Osteocyte (in vitro differentiated cells): ENCODE data around the gene CDKN1C. TPM values are rescaled to one million over a fixed set of nuclear protein-coding genes. Genes with fewer than 3 reads are reported as not detected.

Experiments used
- DNase-seq: peaks from one replicate; pipeline ENCODE4 v3.0.0; 2021; ENCODE audit warnings: mixed read lengths; ENCODE audit not compliant: unreplicated experiment; ENCODE audit errors: extremely low spot score
- H3K27ac Mint-ChIP-seq: one replicate; pipeline ENCODE4 v1.8.0; 2021; ENCODE audit warnings: mild to moderate bottlenecking, mixed read lengths; ENCODE audit not compliant: unreplicated experiment
- H3K27me3 Mint-ChIP-seq: one replicate; pipeline ENCODE4 v1.8.0; 2021; ENCODE audit warnings: mixed read lengths; ENCODE audit not compliant: unreplicated experiment
- H3K36me3 Mint-ChIP-seq: one replicate; pipeline ENCODE4 v1.8.0; 2021; ENCODE audit warnings: mixed read lengths; ENCODE audit not compliant: unreplicated experiment
- H3K4me1 Mint-ChIP-seq: one replicate; pipeline ENCODE4 v1.8.0; 2021; ENCODE audit warnings: mixed read lengths; ENCODE audit not compliant: unreplicated experiment
- H3K4me3 Mint-ChIP-seq: one replicate; pipeline ENCODE4 v1.8.0; 2021; ENCODE audit warnings: mild to moderate bottlenecking, moderate library complexity, mixed read lengths; ENCODE audit not compliant: unreplicated experiment
- H3K9me3 Mint-ChIP-seq: one replicate; pipeline ENCODE4 v1.8.0; 2021; ENCODE audit warnings: mixed read lengths; ENCODE audit not compliant: unreplicated experiment
- CTCF ChIP-seq: fragments of 200-600 bp; sonication (generic); IDR thresholded peaks from 2 replicates; pipeline ENCODE4 v1.5.0; 2021; ENCODE audit warnings: antibody characterized with exemption, mild to moderate bottlenecking, moderate library complexity
- total RNA-seq: library from RNA; stranded (reverse); gene quantifications from 2 replicates; pipeline ENCODE4 v1.2.1, GENCODE V29; 2021

Gene CDKN1C
- total RNA-seq, 1 donor from 2014 or later, result 19.2 TPM

- Mint-ChIP-seq H3K4me1 (no peaks in the 10 kb centered on the region), H3K36me3 (no peaks in the 10 kb centered on the region), H3K27ac (no peak overlapping the region), H3K4me3 (no peak overlapping the region), H3K9me3 (no peaks in the 10 kb centered on the region), H3K27me3 (peaks cover 33% of the 10 kb centered on the region)
- no peak for DNase-seq
- TF ChIP-seq CTCF, result no peak
These were observed 26.4 kb downstream of the CDKN1C start for GRCh38 chr11:2858995-2859698.

- no peaks in the 10 kb centered on the region for H3K9me3 Mint-ChIP-seq
- TF ChIP-seq CTCF, result no peak
- H3K4me3 Mint-ChIP-seq, result no peak overlapping the region
- H3K27ac Mint-ChIP-seq, result no peak overlapping the region
- DNase-seq, result no peak
- H3K36me3 Mint-ChIP-seq, result no peaks in the 10 kb centered on the region
- H3K4me1 Mint-ChIP-seq, result no peaks in the 10 kb centered on the region
- H3K27me3 Mint-ChIP-seq, result peaks cover 24% of the 10 kb centered on the region
These were observed 27.7 kb downstream of the CDKN1C start for GRCh38 chr11:2857918-2858317.

GRCh38 chr11:2857276-2857675 lies 28.3 kb downstream of the CDKN1C start:
- Mint-ChIP-seq H3K9me3 (no peaks in the 10 kb centered on the region), H3K27ac (no peak overlapping the region), H3K4me3 (no peak overlapping the region), H3K27me3 (peaks cover 24% of the 10 kb centered on the region), H3K36me3 (no peaks in the 10 kb centered on the region), H3K4me1 (no peaks in the 10 kb centered on the region)
- TF ChIP-seq CTCF, result no peak
- DNase-seq, result no peak

GRCh38 chr11:2855162-2855561 lies 30.4 kb downstream of the CDKN1C start:
- H3K27me3 Mint-ChIP-seq, result peaks cover 16% of the 10 kb centered on the region
- H3K4me1 Mint-ChIP-seq, result no peaks in the 10 kb centered on the region
- no peak overlapping the region for H3K27ac Mint-ChIP-seq
- no peaks in the 10 kb centered on the region for H3K36me3 Mint-ChIP-seq
- no peak for TF ChIP-seq CTCF
- no peaks in the 10 kb centered on the region for H3K9me3 Mint-ChIP-seq
- no peak for DNase-seq
- no peak overlapping the region for H3K4me3 Mint-ChIP-seq

GRCh38 chr11:2853997-2854560 lies 31.5 kb downstream of the CDKN1C start:
- Mint-ChIP-seq H3K27ac (no peak overlapping the region), H3K36me3 (no peaks in the 10 kb centered on the region), H3K27me3 (peaks cover 11% of the 10 kb centered on the region), H3K4me1 (no peaks in the 10 kb centered on the region), H3K4me3 (no peak overlapping the region), H3K9me3 (no peaks in the 10 kb centered on the region)
- TF ChIP-seq CTCF, result no peak
- no peak for DNase-seq
